IMR-90 (cell line): Measurements from ENCODE around the gene PEX14. TPM values are rescaled to one million over a fixed set of nuclear protein-coding genes. Genes with fewer than 3 reads are reported as not detected.

Experiments
- ATAC-seq: fragments of 200-7000 bp; cut with Tn5 transposase; 2 replicates; pipeline ENCODE4 v1.9.1; 2020; ENCODE audit warnings: low read depth, mild to moderate bottlenecking, moderate library complexity
- BruUV-seq: library from RNA; stranded (reverse); fragments of 400-500 nt; replicated peaks from 2 replicates; lab custom pipeline; 2021; lab: Mats Ljungman, UMichigan
- CTCF ChIA-PET: fragments of 300-600 bp; formaldehyde crosslinking; extraction: SDS; loops from one replicate; lab custom pipeline; 2021; ENCODE audit warnings: antibody characterized with exemption; lab: Yijun Ruan, JAX
- POLR2A ChIA-PET: fragments of 300-600 bp; sonication (Branson Sonifier 250); formaldehyde crosslinking; loops from one replicate; lab custom pipeline; 2022; ENCODE audit warnings: antibody characterized with exemption; ENCODE audit not compliant: unreplicated experiment; lab: Charles Lee
- DNase-seq: peaks from one replicate; pipeline ENCODE4 v3.0.0; 2013
- H2AFZ ChIP-seq: replicated peaks from 2 replicates; pipeline ENCODE3; 2013; ENCODE audit warnings: low read length, mild to moderate bottlenecking; ENCODE audit not compliant: poor library complexity
- H2AK5ac ChIP-seq: 2 replicates; pipeline ENCODE4 v1.6.1; 2013; ENCODE audit warnings: low read depth, low read length, inconsistent platforms
- H2AK9ac ChIP-seq: replicated peaks from 2 replicates; pipeline ENCODE3; 2013; ENCODE audit warnings: mild to moderate bottlenecking, low read depth, low read length, moderate library complexity; ENCODE audit not compliant: poor library complexity
- H2BK120ac ChIP-seq: 2 replicates; pipeline ENCODE4 v1.6.1; 2013; ENCODE audit warnings: low read depth, low read length, inconsistent platforms
- H2BK15ac ChIP-seq: 3 replicates; pipeline ENCODE4 v1.6.1; 2013; ENCODE audit warnings: low read depth, low read length, inconsistent platforms
- H2BK20ac ChIP-seq: 2 replicates; pipeline ENCODE4 v1.6.1; 2013; ENCODE audit warnings: low read depth, mild to moderate bottlenecking, inconsistent platforms, low read length, moderate library complexity
- H2BK5ac ChIP-seq: 2 replicates; pipeline ENCODE4 v1.6.1; 2013; ENCODE audit warnings: mild to moderate bottlenecking, low read depth, low read length, inconsistent platforms; ENCODE audit not compliant: poor library complexity, severe bottlenecking
- H3K14ac ChIP-seq: replicated peaks from 2 replicates; pipeline ENCODE4 v1.6.1; 2013; ENCODE audit warnings: low read depth, low read length, inconsistent platforms
- H3K18ac ChIP-seq: 2 replicates; pipeline ENCODE4 v1.6.1; 2013; ENCODE audit warnings: low read depth, low read length, control low read depth
- H3K23ac ChIP-seq: 2 replicates; pipeline ENCODE4 v1.6.1; 2013; ENCODE audit warnings: low read depth, low read length, inconsistent platforms
- H3K27ac ChIP-seq: 2 replicates; pipeline ENCODE4 v1.5.1; 2013; ENCODE audit warnings: mild to moderate bottlenecking, control low read depth, low read length; ENCODE audit not compliant: insufficient read depth
- H3K27me3 ChIP-seq: 2 replicates; pipeline ENCODE4 v1.6.1; 2013; ENCODE audit warnings: low read length; ENCODE audit not compliant: control insufficient read depth, insufficient read depth
- H3K36me3 ChIP-seq: 2 replicates; pipeline ENCODE4 v1.6.1; 2013; ENCODE audit warnings: low read length, mixed read lengths; ENCODE audit not compliant: control insufficient read depth, insufficient read depth
- H3K4ac ChIP-seq: 2 replicates; pipeline ENCODE4 v1.6.1; 2013; ENCODE audit warnings: low read depth, low read length, inconsistent platforms
- H3K4me1 ChIP-seq: 2 replicates; pipeline ENCODE4 v1.6.1; 2013; ENCODE audit warnings: low read length, mixed read lengths; ENCODE audit not compliant: control insufficient read depth, insufficient read depth
- H3K4me2 ChIP-seq: 2 replicates; pipeline ENCODE4 v1.6.1; 2013; ENCODE audit warnings: low read depth, mild to moderate bottlenecking, control low read depth, low read length, moderate library complexity
- H3K4me3 ChIP-seq: 2 replicates; pipeline ENCODE4 v1.5.1; 2013; ENCODE audit warnings: low read depth, mild to moderate bottlenecking, control low read depth, low read length, moderate library complexity; ENCODE audit not compliant: insufficient read depth
- H3K56ac ChIP-seq: 2 replicates; pipeline ENCODE4 v1.6.1; 2013; ENCODE audit warnings: low read length, inconsistent platforms; ENCODE audit not compliant: insufficient read depth; ENCODE audit errors: extremely low read depth
- H3K79me1 ChIP-seq, 2 experiments: 2 replicates each; pipeline ENCODE4 v1.6.1; 2013; ENCODE audit warnings: low read length in 2 of 2, inconsistent platforms in 1 of 2, low read depth in 1 of 2
- H3K9ac ChIP-seq: 2 replicates; pipeline ENCODE4 v1.6.1; 2013; ENCODE audit warnings: low read depth, low read length, control low read depth
- H3K9me1 ChIP-seq: 2 replicates; pipeline ENCODE4 v1.6.1; 2013; ENCODE audit warnings: low read length, inconsistent platforms; ENCODE audit not compliant: insufficient read depth
- H3K9me3 ChIP-seq: 2 replicates; pipeline ENCODE4 v1.6.1; 2013; ENCODE audit warnings: low read length; ENCODE audit not compliant: control insufficient read depth, insufficient read depth
- H4K20me1 ChIP-seq: 2 replicates; pipeline ENCODE4 v1.6.1; 2013; ENCODE audit warnings: low read length, inconsistent platforms; ENCODE audit not compliant: insufficient read depth
- H4K5ac ChIP-seq: 2 replicates; pipeline ENCODE4 v1.6.1; 2013; ENCODE audit warnings: mild to moderate bottlenecking, low read depth, low read length, control low read depth
- H4K8ac ChIP-seq, 2 experiments: 2 replicates each; pipeline ENCODE4 v1.6.1; 2013; ENCODE audit warnings: low read depth in 2 of 2, low read length in 2 of 2, control low read depth in 1 of 2, inconsistent platforms in 1 of 2
- H4K91ac ChIP-seq: 2 replicates; pipeline ENCODE4 v1.6.1; 2013; ENCODE audit warnings: low read depth, low read length, inconsistent platforms; ENCODE audit not compliant: insufficient read depth
- BHLHE40 ChIP-seq: fragments of 150-350 bp; IDR thresholded peaks from 2 replicates; pipeline ENCODE4 v1.6.1; 2016; ENCODE audit warnings: mild to moderate bottlenecking, low read depth, low read length
- CEBPB ChIP-seq: IDR thresholded peaks from 2 replicates; pipeline ENCODE4 v1.6.1; 2012; ENCODE audit warnings: low read depth, low read length, improper control_type of control experiment
- CHD1 ChIP-seq: IDR thresholded peaks from 2 replicates; pipeline ENCODE4 v1.6.1; 2012; ENCODE audit warnings: low read depth, low read length, improper control_type of control experiment
- FOS ChIP-seq: fragments of 150-350 bp; IDR thresholded peaks from 2 replicates; pipeline ENCODE4 v1.6.1; 2016; ENCODE audit warnings: low read depth, low read length
- MAFK ChIP-seq: IDR thresholded peaks from 2 replicates; pipeline ENCODE4 v1.6.1; 2012; ENCODE audit warnings: low read depth, low read length, improper control_type of control experiment
- MAZ ChIP-seq: IDR thresholded peaks from 2 replicates; pipeline ENCODE4 v1.6.1; 2012; ENCODE audit warnings: low read depth, mild to moderate bottlenecking, low read length, improper control_type of control experiment, moderate library complexity, borderline replicate concordance
- MXI1 ChIP-seq: IDR thresholded peaks from 2 replicates; pipeline ENCODE4 v1.6.1; 2012; ENCODE audit warnings: low read depth, mild to moderate bottlenecking, low read length, moderate library complexity, borderline replicate concordance
- NFE2L2 ChIP-seq: fragments of 150-350 bp; IDR thresholded peaks from 2 replicates; pipeline ENCODE4 v1.6.1; 2016; ENCODE audit warnings: low read depth, mild to moderate bottlenecking, low read length
- POLR2A ChIP-seq: IDR thresholded peaks from 2 replicates; pipeline ENCODE4 v1.6.1; 2012; ENCODE audit warnings: mild to moderate bottlenecking, low read depth, low read length
- RAD21 ChIP-seq: IDR thresholded peaks from 2 replicates; pipeline ENCODE4 v1.6.1; 2012; ENCODE audit warnings: low read length, improper control_type of control experiment
- RCOR1 ChIP-seq: IDR thresholded peaks from 2 replicates; pipeline ENCODE4 v1.6.1; 2012; ENCODE audit warnings: mild to moderate bottlenecking, low read length, improper control_type of control experiment; ENCODE audit not compliant: insufficient replicate concordance
- RFX5 ChIP-seq: IDR thresholded peaks from 2 replicates; pipeline ENCODE4 v1.8.0; 2012; ENCODE audit warnings: low read depth, mild to moderate bottlenecking, low read length, moderate library complexity
- SMC3 ChIP-seq: fragments of 150-350 bp; IDR thresholded peaks from 2 replicates; pipeline ENCODE4 v1.6.1; 2016; ENCODE audit warnings: low read depth, mild to moderate bottlenecking, antibody characterized with exemption, low read length, moderate library complexity
- USF2 ChIP-seq: fragments of 150-350 bp; IDR thresholded peaks from 2 replicates; pipeline ENCODE4 v1.6.1; 2017; ENCODE audit warnings: mild to moderate bottlenecking, antibody characterized with exemption, low read length, low read depth
- WGBS, 2 experiments: methylation state at CpG; one replicate each; pipeline versions ENCODE4 v1.1.5 to v1.1.7; 2013; ENCODE audit warnings: missing lambda C conversion rate in 2 of 2; ENCODE audit not compliant: insufficient read length in 1 of 2; ENCODE audit errors: extremely low coverage in 2 of 2; 5-methylcytosine and 5-hydroxymethylcytosine counted together
- dilution Hi-C: fragments of 300-500 bp; cut with HindIII; formaldehyde crosslinking; loops from one replicate; pipeline ENCODE4 v1.14.3; 2018; ENCODE audit warnings: low sequenced_read_pairs; ENCODE audit not compliant: unreplicated experiment
- in situ Hi-C: fragments of 300-500 bp; cut with MboI; formaldehyde crosslinking; loops from 3 replicates; pipeline ENCODE4 v1.14.3; 2019; ENCODE audit warnings: low sequenced_read_pairs, inconsistent platforms, mixed read lengths
- intact Hi-C: fragments of 100-400 bp; cut with micrococcal nuclease; formaldehyde crosslinking; loops from 2 replicates; pipeline ENCODE4 v1.10.0; 2022
- polyA plus RNA-seq, 3 experiments: library from polyadenylated mRNA; depleted of rRNA; stranded (reverse); fragments of >200 nt; gene quantifications; 2 replicates each; pipeline ENCODE4 v1.2.3, GENCODE V29; 2012; ENCODE audit warnings: low replicate concordance in 1 of 3
- total RNA-seq: library from RNA; depleted of rRNA; stranded (reverse); fragments of >200 nt; gene quantifications from 2 replicates; pipeline ENCODE4 v1.2.3, GENCODE V29; 2012
- TF ChIP-seq, protein P1 (sequence below): conservative IDR thresholded peaks from 2 replicates; pipeline ENCODE4 v1.5.1; 2012; ENCODE audit warnings: mild to moderate bottlenecking, low read depth, low read length, improper control_type of control experiment
- TF ChIP-seq, protein P2 (sequence below): fragments of 150-350 bp; IDR thresholded peaks from 2 replicates; pipeline ENCODE4 v1.6.1; 2016; ENCODE audit warnings: low read depth, mild to moderate bottlenecking, low read length, moderate library complexity, borderline replicate concordance

The PEX14 gene
- total and polyA plus RNA-seq, 2 of the 4 experiments (the other 2 are of a cell fraction) = 9.5 to 22.5 TPM

- in situ Hi-C loops = no loop called here
- Histone ChIP-seq H4K91ac (no peak overlapping the region), H3K4ac (no peak overlapping the region), H2BK5ac (no peak overlapping the region), H2BK120ac (no peak overlapping the region), H3K36me3 (no peaks in the 10 kb centered on the region), H3K27me3 (no peaks in the 10 kb centered on the region), H2AK5ac (no peak overlapping the region), H3K27ac (no peak overlapping the region), H3K18ac (no peak overlapping the region), H3K4me2 (no peak overlapping the region), H3K14ac (no peak overlapping the region), H3K4me1 (no peaks in the 10 kb centered on the region), H3K9me3 (no peaks in the 10 kb centered on the region), H3K9ac (no peak overlapping the region), H4K5ac (no peak overlapping the region), H4K20me1 (peaks cover 11% of the 10 kb centered on the region), H3K9me1 (0 out of 2 replicates have a peak, but pooled peaks cover 3% of the 10 kb centered on the region), H4K8ac (no peak overlapping the region), H3K79me1 (peaks cover 12 to 39% of the 10 kb centered on the region in 2 experiments), H2AFZ (no peak overlapping the region), H3K4me3 (no peak overlapping the region), H2BK15ac (no peak overlapping the region), H3K23ac (no peak overlapping the region), H2BK20ac (no peak overlapping the region), H2AK9ac (no peak overlapping the region), H3K56ac (no peak overlapping the region)
- TF ChIP-seq, protein P1, sequence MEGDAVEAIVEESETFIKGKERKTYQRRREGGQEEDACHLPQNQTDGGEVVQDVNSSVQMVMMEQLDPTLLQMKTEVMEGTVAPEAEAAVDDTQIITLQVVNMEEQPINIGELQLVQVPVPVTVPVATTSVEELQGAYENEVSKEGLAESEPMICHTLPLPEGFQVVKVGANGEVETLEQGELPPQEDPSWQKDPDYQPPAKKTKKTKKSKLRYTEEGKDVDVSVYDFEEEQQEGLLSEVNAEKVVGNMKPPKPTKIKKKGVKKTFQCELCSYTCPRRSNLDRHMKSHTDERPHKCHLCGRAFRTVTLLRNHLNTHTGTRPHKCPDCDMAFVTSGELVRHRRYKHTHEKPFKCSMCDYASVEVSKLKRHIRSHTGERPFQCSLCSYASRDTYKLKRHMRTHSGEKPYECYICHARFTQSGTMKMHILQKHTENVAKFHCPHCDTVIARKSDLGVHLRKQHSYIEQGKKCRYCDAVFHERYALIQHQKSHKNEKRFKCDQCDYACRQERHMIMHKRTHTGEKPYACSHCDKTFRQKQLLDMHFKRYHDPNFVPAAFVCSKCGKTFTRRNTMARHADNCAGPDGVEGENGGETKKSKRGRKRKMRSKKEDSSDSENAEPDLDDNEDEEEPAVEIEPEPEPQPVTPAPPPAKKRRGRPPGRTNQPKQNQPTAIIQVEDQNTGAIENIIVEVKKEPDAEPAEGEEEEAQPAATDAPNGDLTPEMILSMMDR = no peak
- no peak for TF ChIP-seq BHLHE40
- TF ChIP-seq MAFK = no peak
- TF ChIP-seq RCOR1 = no peak
- TF ChIP-seq RFX5 = no peak
- no peak for TF ChIP-seq SMC3
- no peak for TF ChIP-seq FOS
- no peak for TF ChIP-seq POLR2A
- no peak for TF ChIP-seq CEBPB
- TF ChIP-seq MXI1 = no peak
- TF ChIP-seq CHD1 = no peak
- no peak for TF ChIP-seq NFE2L2
- no peak for TF ChIP-seq RAD21
- TF ChIP-seq, protein P2, sequence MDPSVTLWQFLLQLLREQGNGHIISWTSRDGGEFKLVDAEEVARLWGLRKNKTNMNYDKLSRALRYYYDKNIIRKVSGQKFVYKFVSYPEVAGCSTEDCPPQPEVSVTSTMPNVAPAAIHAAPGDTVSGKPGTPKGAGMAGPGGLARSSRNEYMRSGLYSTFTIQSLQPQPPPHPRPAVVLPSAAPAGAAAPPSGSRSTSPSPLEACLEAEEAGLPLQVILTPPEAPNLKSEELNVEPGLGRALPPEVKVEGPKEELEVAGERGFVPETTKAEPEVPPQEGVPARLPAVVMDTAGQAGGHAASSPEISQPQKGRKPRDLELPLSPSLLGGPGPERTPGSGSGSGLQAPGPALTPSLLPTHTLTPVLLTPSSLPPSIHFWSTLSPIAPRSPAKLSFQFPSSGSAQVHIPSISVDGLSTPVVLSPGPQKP = no peak
- no peak for TF ChIP-seq MAZ
- no peak for TF ChIP-seq USF2
- intact Hi-C loops = no loop called here
- ChIA-PET POLR2A (interaction anchor here (0.6 kb wide), 2 partner anchors 12 to 16 kb away, joined by 3 to 13 read pairs; no protein-coding TSS in a partner anchor), CTCF (interaction anchor here (0.6 kb wide), 1 partner anchor 8 kb away, joined by 5 read pairs; no protein-coding TSS in a partner anchor)
- DNase-seq (no peak), ATAC-seq (no peak)
- no CpG with 5 or more reads among the region's 5 CpGs for WGBS, 2 experiments
- BruUV-seq = no TSS peak
- dilution Hi-C loops = no loop called here
Measured at GRCh38 chr1:10502206-10502605, 27.5 kb downstream of the PEX14 start.
